ENCODE results near the gene MEIS2. TPM values are rescaled to one million over a fixed set of nuclear protein-coding genes. Genes with fewer than 3 reads are reported as not detected.

Gene MEIS2
- total RNA-seq, 1 experiment from 2014 or later: 28.7 TPM

DNA sequence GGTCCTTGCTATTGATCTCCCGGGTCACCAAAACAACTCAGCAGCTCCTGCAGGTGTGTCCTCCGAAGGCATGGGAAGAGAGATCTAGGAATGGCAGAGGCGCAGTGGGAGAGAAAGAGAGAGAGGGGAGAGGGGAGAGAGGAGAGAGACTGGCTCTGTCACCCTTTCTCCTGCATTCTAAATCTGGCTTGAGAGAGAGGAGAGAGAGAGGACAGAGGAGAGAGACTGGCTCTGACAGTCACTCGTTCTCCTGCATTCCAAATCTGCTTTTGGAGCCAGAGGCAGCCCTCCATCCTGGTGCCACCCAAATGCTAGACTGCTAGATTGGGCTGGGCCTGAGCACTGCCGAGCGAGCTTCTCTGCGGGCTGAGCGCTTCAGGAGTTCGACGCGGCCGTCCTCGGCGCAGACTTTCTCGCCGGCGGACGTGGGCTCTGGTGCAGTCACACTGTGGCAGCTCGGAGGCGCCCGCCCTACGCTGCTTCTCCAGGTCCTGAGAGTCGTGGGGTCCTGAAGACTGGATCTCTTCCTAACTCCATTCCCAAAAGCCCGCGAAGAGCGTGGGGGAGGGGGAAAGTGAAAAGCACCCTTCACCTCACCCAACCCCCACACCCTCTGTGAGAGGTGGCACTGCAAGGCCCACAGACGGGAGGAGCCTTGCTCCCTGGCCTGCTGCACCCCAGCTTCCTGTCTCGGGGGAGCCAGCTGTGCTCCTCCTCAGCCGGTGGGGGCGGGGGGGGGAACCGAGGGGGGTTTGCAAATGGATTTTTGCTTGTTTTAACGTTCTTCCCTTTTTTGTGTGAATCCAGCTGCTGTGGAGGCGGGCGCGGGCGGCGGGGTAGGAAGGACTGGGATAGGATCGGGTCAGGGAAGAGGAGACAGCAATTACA, 222.3 kb downstream of the MEIS2 start:
- TF ChIP-seq, protein P1, sequence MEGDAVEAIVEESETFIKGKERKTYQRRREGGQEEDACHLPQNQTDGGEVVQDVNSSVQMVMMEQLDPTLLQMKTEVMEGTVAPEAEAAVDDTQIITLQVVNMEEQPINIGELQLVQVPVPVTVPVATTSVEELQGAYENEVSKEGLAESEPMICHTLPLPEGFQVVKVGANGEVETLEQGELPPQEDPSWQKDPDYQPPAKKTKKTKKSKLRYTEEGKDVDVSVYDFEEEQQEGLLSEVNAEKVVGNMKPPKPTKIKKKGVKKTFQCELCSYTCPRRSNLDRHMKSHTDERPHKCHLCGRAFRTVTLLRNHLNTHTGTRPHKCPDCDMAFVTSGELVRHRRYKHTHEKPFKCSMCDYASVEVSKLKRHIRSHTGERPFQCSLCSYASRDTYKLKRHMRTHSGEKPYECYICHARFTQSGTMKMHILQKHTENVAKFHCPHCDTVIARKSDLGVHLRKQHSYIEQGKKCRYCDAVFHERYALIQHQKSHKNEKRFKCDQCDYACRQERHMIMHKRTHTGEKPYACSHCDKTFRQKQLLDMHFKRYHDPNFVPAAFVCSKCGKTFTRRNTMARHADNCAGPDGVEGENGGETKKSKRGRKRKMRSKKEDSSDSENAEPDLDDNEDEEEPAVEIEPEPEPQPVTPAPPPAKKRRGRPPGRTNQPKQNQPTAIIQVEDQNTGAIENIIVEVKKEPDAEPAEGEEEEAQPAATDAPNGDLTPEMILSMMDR (IDR thresholded peaks at IDR 0.05; ENCODE audit: insufficient read depth in 1 of 2, low read depth in 1 of 2, low read length in 1 of 2, severe bottlenecking in 1 of 2, unreplicated experiment in 1 of 2): no peak
- intact Hi-C loops (cut with micrococcal nuclease; ENCODE audit: unreplicated experiment): no loop called here
- H3K27me3 Mint-ChIP-seq (ENCODE audit: insufficient read depth, unreplicated experiment): peaks cover 7% of the 10 kb centered on the region
- no peak overlapping the region for H3K27ac Mint-ChIP-seq (ENCODE audit: unreplicated experiment)
- CTCF ChIA-PET: no interaction called here
- Histone ChIP-seq H3K36me3 (ENCODE audit: control insufficient read depth, insufficient read depth, low read length) (no peaks in the 10 kb centered on the region), H3K4me1 (no peaks in the 10 kb centered on the region; the same call in 1 of the 2 replicates), H3K27me3 (replicated peaks; ENCODE audit: control insufficient read depth, insufficient read depth, low read length) (no peaks in the 10 kb centered on the region; the same call in 1 of the 2 replicates), H3K4me3 (ENCODE audit: low read depth, low read length) (no peak overlapping the region), H3K9me3 (no peaks in the 10 kb centered on the region)
- BruUV-seq (replicated peaks): no TSS peak
- H3K4me3 Mint-ChIP-seq (ENCODE audit: unreplicated experiment): no peak overlapping the region
- H3K9me3 Mint-ChIP-seq (ENCODE audit: unreplicated experiment): no peaks in the 10 kb centered on the region
- no peaks in the 10 kb centered on the region for H3K4me1 Mint-ChIP-seq (ENCODE audit: low read depth, unreplicated experiment)
- H3K36me3 Mint-ChIP-seq (ENCODE audit: insufficient read depth, unreplicated experiment): peaks cover 4% of the 10 kb centered on the region
- no peak for DNase-seq
- POLR2A ChIA-PET: no interaction called here

DNA sequence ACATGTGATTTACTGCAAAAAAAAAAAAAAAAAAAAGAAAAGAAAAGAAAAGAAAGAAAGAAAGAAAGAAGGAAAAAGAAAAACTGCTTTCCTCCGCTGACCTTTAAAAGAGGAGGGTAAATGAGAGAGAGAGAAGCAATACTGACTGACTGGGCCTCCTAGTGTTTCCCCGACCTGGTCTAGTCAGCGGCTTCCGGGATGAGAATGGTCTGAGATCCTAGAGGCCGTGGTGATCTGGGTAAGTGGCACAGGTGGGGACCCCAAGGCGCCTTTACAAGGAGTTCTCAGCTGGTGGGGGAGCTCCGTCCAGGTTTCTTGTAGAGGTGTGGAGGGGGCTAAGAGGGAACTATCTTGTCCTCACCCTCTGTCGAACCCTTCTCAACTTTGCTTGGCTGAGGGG, 223.1 kb downstream of the MEIS2 start:
- CTCF ChIA-PET: no interaction called here
- H3K4me3 ChIP-seq (ENCODE audit: low read depth, low read length): no peak overlapping the region
- no peaks in the 10 kb centered on the region; the same call in 1 of the 2 replicates for H3K4me1 ChIP-seq
- no TSS peak for BruUV-seq (replicated peaks)
- H3K4me1 Mint-ChIP-seq (ENCODE audit: low read depth, unreplicated experiment): no peaks in the 10 kb centered on the region
- peaks cover 5% of the 10 kb centered on the region for H3K27me3 Mint-ChIP-seq (ENCODE audit: insufficient read depth, unreplicated experiment)
- H3K36me3 Mint-ChIP-seq (ENCODE audit: insufficient read depth, unreplicated experiment): no peaks in the 10 kb centered on the region
- no peak overlapping the region for H3K27ac Mint-ChIP-seq (ENCODE audit: unreplicated experiment)
- POLR2A ChIA-PET: no interaction called here
- no peaks in the 10 kb centered on the region for H3K9me3 Mint-ChIP-seq (ENCODE audit: unreplicated experiment)
- intact Hi-C loops (cut with micrococcal nuclease; ENCODE audit: unreplicated experiment): no loop called here
- no peak for DNase-seq
- H3K9me3 ChIP-seq: no peaks in the 10 kb centered on the region
- no peaks in the 10 kb centered on the region; the same call in 1 of the 2 replicates for H3K27me3 ChIP-seq (replicated peaks; ENCODE audit: control insufficient read depth, insufficient read depth, low read length)
- H3K36me3 ChIP-seq (ENCODE audit: control insufficient read depth, insufficient read depth, low read length): no peaks in the 10 kb centered on the region
- H3K4me3 Mint-ChIP-seq (ENCODE audit: unreplicated experiment): no peak overlapping the region
- TF ChIP-seq, protein P1 (IDR thresholded peaks at IDR 0.05; ENCODE audit: insufficient read depth in 1 of 2, low read depth in 1 of 2, low read length in 1 of 2, severe bottlenecking in 1 of 2, unreplicated experiment in 1 of 2): no peak

GRCh38 chr15:36875740-36876334, 224.5 kb downstream of the MEIS2 start:
- Histone ChIP-seq H3K27me3 (replicated peaks; ENCODE audit: control insufficient read depth, insufficient read depth, low read length) (no peaks in the 10 kb centered on the region), H3K4me1 (no peaks in the 10 kb centered on the region), H3K9me3 (no peaks in the 10 kb centered on the region), H3K36me3 (ENCODE audit: control insufficient read depth, insufficient read depth, low read length) (no peaks in the 10 kb centered on the region), H3K4me3 (ENCODE audit: low read depth, low read length) (no peak overlapping the region)
- ChIA-PET POLR2A (no interaction called here), CTCF (no interaction called here)
- intact Hi-C loops (cut with micrococcal nuclease; ENCODE audit: unreplicated experiment): no loop called here
- H3K36me3 Mint-ChIP-seq (ENCODE audit: insufficient read depth, unreplicated experiment): no peaks in the 10 kb centered on the region
- H3K4me1 Mint-ChIP-seq (ENCODE audit: low read depth, unreplicated experiment): no peaks in the 10 kb centered on the region
- DNase-seq: no peak
- H3K4me3 Mint-ChIP-seq (ENCODE audit: unreplicated experiment): no peak overlapping the region
- H3K27ac Mint-ChIP-seq (ENCODE audit: unreplicated experiment): no peak overlapping the region
- no TSS peak for BruUV-seq (replicated peaks)
- H3K9me3 Mint-ChIP-seq (ENCODE audit: unreplicated experiment): no peaks in the 10 kb centered on the region
- peaks cover 5% of the 10 kb centered on the region for H3K27me3 Mint-ChIP-seq (ENCODE audit: insufficient read depth, unreplicated experiment)
- TF ChIP-seq, protein P1 (IDR thresholded peaks at IDR 0.05; ENCODE audit: insufficient read depth in 1 of 2, low read depth in 1 of 2, low read length in 1 of 2, severe bottlenecking in 1 of 2, unreplicated experiment in 1 of 2): no peak

Measured in Caco-2 (cell line).